Adipose tissue (tissue), 3 donors: Measurements from ENCODE around the gene SRSF5. TPM values are rescaled to one million over a fixed set of nuclear protein-coding genes. Genes with fewer than 3 reads are reported as not detected.

ENCODE experiments used
- H3K27ac ChIP-seq: one replicate; pipeline ENCODE4 v1.5.1; 2013; ENCODE audit warnings: low read depth, low read length
- WGBS, 3 donors: extraction: QIAGEN DNeasy Blood & Tissue Kit; methylation state at CpG; one replicate each; pipeline ENCODE4 v1.1.7; 2013; 5-methylcytosine and 5-hydroxymethylcytosine counted together
- polyA plus RNA-seq, 3 donors: library from polyadenylated mRNA; stranded (reverse); fragments of 200-250 nt; gene quantifications; one replicate each; pipeline ENCODE4 v1.2.3, GENCODE V29; 2013
- donor health status: healthy with polysubstance abuse.
- donor health status: Bipolar disorder and iron deficiency.
- donor health status: healthy.

SRSF5 gene
- polyA plus RNA-seq, 3 donors: 133 to 365 (median 308) TPM

GRCh38 chr14:69767369-69767999 lies 542 bp downstream of the SRSF5 start:
- 0 to 1% (median 0%) methylated on average over 52 to 54 of the region's 54 CpGs for WGBS, 3 donors
- peak overlapping the region; percentile 98 for H3K27ac ChIP-seq

GRCh38 chr14:69768873-69769272 lies 1.9 kb downstream of the SRSF5 start:
- H3K27ac ChIP-seq: no peak overlapping the region
- WGBS, 3 donors: 76 to 81% (median 77%) methylated on average over 8 of the region's 8 CpGs

GRCh38 chr14:69769623-69770022 lies 2.7 kb downstream of the SRSF5 start:
- WGBS, 3 donors: 74 to 94% (median 93%) methylated on average over 22 of the region's 22 CpGs
- H3K27ac ChIP-seq: no peak overlapping the region

- no peak overlapping the region for H3K27ac ChIP-seq
- 84 to 88% (median 88%) methylated on average over 3 of the region's 3 CpGs for WGBS, 3 donors
Measured at GRCh38 chr14:69770559-69770958, 3.6 kb downstream of the SRSF5 start.

- 91 to 95% (median 94%) methylated on average over 16 of the region's 16 CpGs for WGBS, 3 donors
- H3K27ac ChIP-seq: no peak overlapping the region
Measured at GRCh38 chr14:69771136-69771535, 4.2 kb downstream of the SRSF5 start.

GRCh38 chr14:69772082-69773017 lies 5.4 kb downstream of the SRSF5 start:
- H3K27ac ChIP-seq: no peak overlapping the region
- 92 to 93% (median 93%) methylated on average over 11 of the region's 11 CpGs for WGBS, 3 donors

- 95 to 98% (median 97%) methylated on average over 7 of the region's 7 CpGs for WGBS, 3 donors
- H3K27ac ChIP-seq: no peak overlapping the region
Measured at GRCh38 chr14:69773571-69774276, 6.8 kb downstream of the SRSF5 start.

- 83 to 89% (median 86%) methylated on average over 3 of the region's 3 CpGs for WGBS, 3 donors
- no peak overlapping the region for H3K27ac ChIP-seq
Measured at GRCh38 chr14:69775012-69775411, 8.1 kb downstream of the SRSF5 start.

- no peak overlapping the region for H3K27ac ChIP-seq
- 89 to 91% (median 91%) methylated on average over 4 of the region's 4 CpGs for WGBS, 3 donors
Measured at GRCh38 chr14:69776875-69777453, 10.0 kb downstream of the SRSF5 start.

GRCh38 chr14:69779088-69779487 lies 12.1 kb downstream of the SRSF5 start:
- 90 to 94% (median 90%) methylated on average over 2 of the region's 2 CpGs for WGBS, 3 donors
- H3K27ac ChIP-seq: no peak overlapping the region

- H3K27ac ChIP-seq: no peak overlapping the region
- 90 to 100% (median 99%) methylated on average over 1 of the region's 1 CpG for WGBS, 3 donors
Measured at GRCh38 chr14:69780092-69780491, 13.2 kb downstream of the SRSF5 start.

GRCh38 chr14:69780952-69781351 lies 14.0 kb downstream of the SRSF5 start:
- H3K27ac ChIP-seq: no peak overlapping the region
- WGBS, 3 donors: 94 to 99% (median 94%) methylated on average over 3 of the region's 3 CpGs

GRCh38 chr14:69784942-69785341 lies 18.0 kb downstream of the SRSF5 start:
- WGBS, 3 donors: 92 to 100% (median 98%) methylated on average over 1 of the region's 1 CpG
- no peak overlapping the region for H3K27ac ChIP-seq

- 89 to 97% (median 97%) methylated on average over 3 of the region's 3 CpGs for WGBS, 3 donors
Measured at GRCh38 chr14:69786603-69787002, 19.7 kb downstream of the SRSF5 start.

GRCh38 chr14:69789118-69789640 lies 22.2 kb downstream of the SRSF5 start:
- no peak overlapping the region for H3K27ac ChIP-seq

More at GRCh38 chr14:69786603-69787002, 19.7 kb downstream of the SRSF5 start:
- no peak overlapping the region for H3K27ac ChIP-seq

- H3K27ac ChIP-seq: no peak overlapping the region
- 86 to 94% (median 91%) methylated on average over 7 of the region's 7 CpGs for WGBS, 3 donors
Measured at GRCh38 chr14:69792887-69793421, 26.0 kb downstream of the SRSF5 start.

GRCh38 chr14:69794791-69795190 lies 27.8 kb downstream of the SRSF5 start:
- 89 to 98% (median 89%) methylated on average over 3 of the region's 3 CpGs for WGBS, 3 donors
- H3K27ac ChIP-seq: no peak overlapping the region

GRCh38 chr14:69795691-69796090 lies 28.7 kb downstream of the SRSF5 start:
- WGBS, 3 donors: 80 to 99% (median 99%) methylated on average over 4 of the region's 4 CpGs
- no peak overlapping the region for H3K27ac ChIP-seq
